ENCODE data around the gene PCDH20. TPM values are rescaled to one million over a fixed set of nuclear protein-coding genes. Genes with fewer than 3 reads are reported as not detected.
A peak's percentile ranks its signal among the peaks of the same experiment; 100 is the strongest.

PCDH20 gene, protein sequence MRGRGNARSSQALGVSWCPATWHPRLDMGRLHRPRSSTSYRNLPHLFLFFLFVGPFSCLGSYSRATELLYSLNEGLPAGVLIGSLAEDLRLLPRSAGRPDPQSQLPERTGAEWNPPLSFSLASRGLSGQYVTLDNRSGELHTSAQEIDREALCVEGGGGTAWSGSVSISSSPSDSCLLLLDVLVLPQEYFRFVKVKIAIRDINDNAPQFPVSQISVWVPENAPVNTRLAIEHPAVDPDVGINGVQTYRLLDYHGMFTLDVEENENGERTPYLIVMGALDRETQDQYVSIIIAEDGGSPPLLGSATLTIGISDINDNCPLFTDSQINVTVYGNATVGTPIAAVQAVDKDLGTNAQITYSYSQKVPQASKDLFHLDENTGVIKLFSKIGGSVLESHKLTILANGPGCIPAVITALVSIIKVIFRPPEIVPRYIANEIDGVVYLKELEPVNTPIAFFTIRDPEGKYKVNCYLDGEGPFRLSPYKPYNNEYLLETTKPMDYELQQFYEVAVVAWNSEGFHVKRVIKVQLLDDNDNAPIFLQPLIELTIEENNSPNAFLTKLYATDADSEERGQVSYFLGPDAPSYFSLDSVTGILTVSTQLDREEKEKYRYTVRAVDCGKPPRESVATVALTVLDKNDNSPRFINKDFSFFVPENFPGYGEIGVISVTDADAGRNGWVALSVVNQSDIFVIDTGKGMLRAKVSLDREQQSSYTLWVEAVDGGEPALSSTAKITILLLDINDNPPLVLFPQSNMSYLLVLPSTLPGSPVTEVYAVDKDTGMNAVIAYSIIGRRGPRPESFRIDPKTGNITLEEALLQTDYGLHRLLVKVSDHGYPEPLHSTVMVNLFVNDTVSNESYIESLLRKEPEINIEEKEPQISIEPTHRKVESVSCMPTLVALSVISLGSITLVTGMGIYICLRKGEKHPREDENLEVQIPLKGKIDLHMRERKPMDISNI
- total RNA-seq: 0.30 TPM
- long read RNA-seq, full-length matches to known transcripts: 1 of 1 reads
- long read RNA-seq, partial matches to known transcripts: 0 of 1 reads
- long read RNA-seq, other reads (novel, unspliced or antisense): 0 of 1 reads

DNA sequence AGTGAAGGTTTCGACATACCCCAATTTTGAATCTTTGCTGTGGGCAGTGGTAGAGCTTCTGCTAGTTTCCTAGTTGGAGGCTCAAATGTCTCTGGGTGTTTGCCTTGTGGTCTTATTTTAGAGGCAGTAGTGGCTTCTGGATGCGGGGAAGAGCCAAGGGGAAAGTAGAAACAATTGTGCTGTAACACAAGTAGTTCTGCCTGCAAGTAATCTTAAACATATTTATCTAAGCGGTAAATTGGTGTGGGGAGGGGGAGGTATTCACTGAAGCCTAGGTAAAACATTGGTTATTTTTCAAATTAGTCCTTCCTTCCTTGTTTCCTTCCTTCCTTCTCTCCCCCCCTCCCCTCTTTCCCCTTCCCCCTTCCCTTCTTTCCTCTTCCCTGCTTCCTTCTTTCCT lies at the start of gene PCDH20:
Gene PCDH20 (minus strand): TSS at position 101 of the 400 bp plus-strand sequence. CDS start 691 bp downstream, outside the sequence.
- Histone ChIP-seq H3K9me3 (replicated peaks) (no peaks in the 10 kb centered on the region), H3K36me3 (no peaks in the 10 kb centered on the region), H3K27me3 (ENCODE audit: low read depth) (peaks cover 42% of the 10 kb centered on the region), H3K27ac (replicated peaks) (no peak within 1 kb of the TSS), H3K4me3 (peak within 1 kb of the TSS; percentile 63), H3K4me1 (peaks cover 24% of the 10 kb centered on the region)
- TF ChIP-seq, protein P1, sequence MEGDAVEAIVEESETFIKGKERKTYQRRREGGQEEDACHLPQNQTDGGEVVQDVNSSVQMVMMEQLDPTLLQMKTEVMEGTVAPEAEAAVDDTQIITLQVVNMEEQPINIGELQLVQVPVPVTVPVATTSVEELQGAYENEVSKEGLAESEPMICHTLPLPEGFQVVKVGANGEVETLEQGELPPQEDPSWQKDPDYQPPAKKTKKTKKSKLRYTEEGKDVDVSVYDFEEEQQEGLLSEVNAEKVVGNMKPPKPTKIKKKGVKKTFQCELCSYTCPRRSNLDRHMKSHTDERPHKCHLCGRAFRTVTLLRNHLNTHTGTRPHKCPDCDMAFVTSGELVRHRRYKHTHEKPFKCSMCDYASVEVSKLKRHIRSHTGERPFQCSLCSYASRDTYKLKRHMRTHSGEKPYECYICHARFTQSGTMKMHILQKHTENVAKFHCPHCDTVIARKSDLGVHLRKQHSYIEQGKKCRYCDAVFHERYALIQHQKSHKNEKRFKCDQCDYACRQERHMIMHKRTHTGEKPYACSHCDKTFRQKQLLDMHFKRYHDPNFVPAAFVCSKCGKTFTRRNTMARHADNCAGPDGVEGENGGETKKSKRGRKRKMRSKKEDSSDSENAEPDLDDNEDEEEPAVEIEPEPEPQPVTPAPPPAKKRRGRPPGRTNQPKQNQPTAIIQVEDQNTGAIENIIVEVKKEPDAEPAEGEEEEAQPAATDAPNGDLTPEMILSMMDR (IDR thresholded peaks at IDR 0.05; ENCODE audit: borderline replicate concordance): no peak
- intact Hi-C loops (cut with micrococcal nuclease): no loop called here
- no peak for DNase-seq

DNA sequence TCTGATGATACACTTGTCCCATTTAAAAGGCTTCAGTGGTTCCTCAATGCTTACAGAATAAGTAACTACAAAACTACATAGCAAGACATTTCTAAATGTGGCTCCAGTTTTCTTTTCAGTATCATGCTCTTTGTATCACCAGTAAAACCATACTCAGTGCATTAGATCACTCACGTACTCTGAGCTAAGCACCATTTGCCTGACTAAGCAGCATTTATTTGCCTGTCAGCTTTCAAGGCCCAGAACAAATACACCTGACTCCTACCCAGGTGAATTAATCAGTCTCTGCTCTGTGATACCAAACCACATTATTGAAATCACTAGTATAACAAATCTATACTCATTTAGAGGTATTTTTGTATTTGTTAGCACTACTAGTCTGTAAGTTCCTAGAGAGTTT lies 47.4 kb upstream of the PCDH20 start:
- no peak overlapping the region for H3K4me3 ChIP-seq
- TF ChIP-seq, protein P1 (IDR thresholded peaks at IDR 0.05; ENCODE audit: borderline replicate concordance): no peak
- no peak overlapping the region for H3K27ac ChIP-seq (replicated peaks)
- no peaks in the 10 kb centered on the region for H3K4me1 ChIP-seq
- intact Hi-C loops (cut with micrococcal nuclease): no loop called here
- no peaks in the 10 kb centered on the region for H3K36me3 ChIP-seq
- H3K27me3 ChIP-seq (ENCODE audit: low read depth): no peaks in the 10 kb centered on the region
- no peaks in the 10 kb centered on the region for H3K9me3 ChIP-seq (replicated peaks)
- no peak for DNase-seq

DNA sequence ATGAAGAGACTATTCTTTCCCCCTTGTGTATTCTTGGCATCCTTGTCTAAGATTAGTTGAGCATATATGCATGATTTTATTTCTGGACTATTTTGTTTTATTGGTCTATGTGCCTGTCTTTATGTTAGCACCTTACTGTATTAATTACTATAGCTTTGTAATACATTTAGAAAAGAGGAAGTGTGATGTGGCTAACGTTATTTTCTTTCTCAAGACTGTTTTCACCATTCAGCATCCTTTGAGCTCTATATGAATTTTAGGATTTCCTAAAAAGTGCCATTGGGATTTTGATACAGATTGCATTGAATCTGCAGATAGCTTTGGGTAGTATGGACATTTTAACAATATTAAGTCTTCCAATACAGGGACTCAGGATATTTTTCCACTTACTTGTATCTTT lies 37.5 kb upstream of the PCDH20 start:
- intact Hi-C loops (cut with micrococcal nuclease): no loop called here
- no peak for DNase-seq
- Histone ChIP-seq H3K27me3 (ENCODE audit: low read depth) (no peaks in the 10 kb centered on the region), H3K9me3 (replicated peaks) (peaks cover 11% of the 10 kb centered on the region), H3K36me3 (no peaks in the 10 kb centered on the region), H3K4me1 (no peaks in the 10 kb centered on the region), H3K4me3 (no peak overlapping the region), H3K27ac (replicated peaks) (no peak overlapping the region)
- TF ChIP-seq, protein P1 (IDR thresholded peaks at IDR 0.05; ENCODE audit: borderline replicate concordance): no peak

DNA sequence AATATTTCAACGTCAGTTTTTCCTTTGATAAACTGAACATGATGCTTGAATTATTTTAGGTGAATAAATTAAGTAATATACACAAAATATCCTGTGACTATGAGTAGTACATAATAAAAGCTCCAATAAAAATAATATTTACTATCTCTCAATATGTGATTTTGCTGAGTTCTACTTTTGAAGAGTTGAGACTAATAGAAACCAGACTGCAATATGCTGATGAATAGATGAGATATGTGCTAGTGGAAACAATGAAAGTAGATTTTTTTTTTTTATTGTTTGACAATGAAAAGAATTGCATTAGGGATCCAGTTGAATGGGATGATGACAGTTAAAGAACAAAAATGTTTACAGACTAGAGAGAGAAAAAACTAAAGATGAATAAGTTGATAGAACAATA lies 16.4 kb upstream of the PCDH20 start:
- H3K4me3 ChIP-seq: no peak overlapping the region
- no peak for DNase-seq
- no peaks in the 10 kb centered on the region for H3K27me3 ChIP-seq (ENCODE audit: low read depth)
- H3K36me3 ChIP-seq: no peaks in the 10 kb centered on the region
- H3K4me1 ChIP-seq: no peaks in the 10 kb centered on the region
- intact Hi-C loops (cut with micrococcal nuclease): no loop called here
- H3K27ac ChIP-seq (replicated peaks): no peak overlapping the region
- TF ChIP-seq, protein P1 (IDR thresholded peaks at IDR 0.05; ENCODE audit: borderline replicate concordance): no peak
- H3K9me3 ChIP-seq (replicated peaks): no peaks in the 10 kb centered on the region

DNA sequence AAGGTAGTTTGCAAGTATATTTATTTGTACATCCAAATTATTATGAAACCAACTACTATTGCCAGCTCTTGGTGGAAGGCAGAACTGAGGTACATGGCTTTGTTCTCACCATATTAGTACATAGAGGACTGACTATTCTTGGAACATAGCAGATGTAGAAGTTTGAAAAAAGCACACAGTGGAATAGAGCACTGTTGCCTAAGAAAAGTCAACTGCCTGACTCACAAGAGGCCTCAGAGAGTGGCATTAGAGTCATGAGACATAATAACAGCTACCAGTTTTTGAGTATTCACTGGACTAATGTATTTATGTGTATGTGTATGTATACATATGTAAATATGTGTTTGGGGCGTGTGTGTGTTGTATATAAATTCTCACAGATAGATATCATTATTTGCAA lies 8.3 kb upstream of the PCDH20 start:
- Histone ChIP-seq H3K9me3 (replicated peaks) (no peaks in the 10 kb centered on the region), H3K4me1 (no peaks in the 10 kb centered on the region), H3K27ac (replicated peaks) (no peak overlapping the region), H3K27me3 (ENCODE audit: low read depth) (no peaks in the 10 kb centered on the region), H3K36me3 (no peaks in the 10 kb centered on the region), H3K4me3 (no peak overlapping the region)
- intact Hi-C loops (cut with micrococcal nuclease): no loop called here
- TF ChIP-seq, protein P1 (IDR thresholded peaks at IDR 0.05; ENCODE audit: borderline replicate concordance): no peak
- DNase-seq: no peak

Measured in left ventricle myocardium inferior (tissue), 1 donor.